OCI-LY7 (cell line): ENCODE results near the gene FNDC10.

Source experiments
- CTCF ChIP-seq: fragments of 200-600 bp; sonication (generic); conservative IDR thresholded peaks from 2 replicates; pipeline ENCODE4 v1.5.1; 2014; ENCODE audit warnings: mild to moderate bottlenecking, antibody characterized with exemption, low read length, moderate library complexity, mixed read lengths
- EZH2phosphoT487 ChIP-seq: fragments of 200-600 bp; sonication (generic); IDR thresholded peaks from 2 replicates; pipeline ENCODE4 v1.6.1; 2018; ENCODE audit warnings: low read depth, borderline replicate concordance, mild to moderate bottlenecking, mixed run types, antibody characterized with exemption, low read length, moderate library complexity, mixed read lengths

- TF ChIP-seq CTCF, result no peak
- no peak for TF ChIP-seq EZH2phosphoT487
Observed at GRCh38 chr1:1602968-1603506, 3.1 kb upstream of the FNDC10 start.
